Measurements from ENCODE around the gene ARID1B. TPM values are rescaled to one million over a fixed set of nuclear protein-coding genes. Genes with fewer than 3 reads are reported as not detected.

ARID1B gene
- total RNA-seq, 1 experiment from 2014 or later: 58.8 TPM

GRCh38 chr6:157213907-157214565 is 436.9 kb downstream of the ARID1B start:
- H3K27ac Mint-ChIP-seq (ENCODE audit: unreplicated experiment): no peak overlapping the region
- POLR2A ChIA-PET: no interaction called here
- no peak for DNase-seq
- H3K27me3 Mint-ChIP-seq (ENCODE audit: insufficient read depth, unreplicated experiment): no peaks in the 10 kb centered on the region
- H3K4me1 ChIP-seq: no peaks in the 10 kb centered on the region
- H3K4me1 Mint-ChIP-seq (ENCODE audit: low read depth, unreplicated experiment): no peaks in the 10 kb centered on the region
- no peak overlapping the region for H3K4me3 Mint-ChIP-seq (ENCODE audit: unreplicated experiment)
- H3K36me3 Mint-ChIP-seq (ENCODE audit: insufficient read depth, unreplicated experiment): peaks cover 8% of the 10 kb centered on the region
- H3K27me3 ChIP-seq (replicated peaks; ENCODE audit: control insufficient read depth, insufficient read depth, low read length): no peaks in the 10 kb centered on the region
- H3K4me3 ChIP-seq (ENCODE audit: low read depth, low read length): no peak overlapping the region
- TF ChIP-seq CTCF (IDR thresholded peaks at IDR 0.05; ENCODE audit: insufficient read depth in 1 of 2, low read depth in 1 of 2, low read length in 1 of 2, severe bottlenecking in 1 of 2, unreplicated experiment in 1 of 2): no peak
- no peaks in the 10 kb centered on the region for H3K9me3 ChIP-seq
- intact Hi-C loops (cut with micrococcal nuclease; ENCODE audit: unreplicated experiment): no loop called here
- H3K9me3 Mint-ChIP-seq (ENCODE audit: unreplicated experiment): no peaks in the 10 kb centered on the region
- BruUV-seq (replicated peaks): no TSS peak
- CTCF ChIA-PET: no interaction called here
- H3K36me3 ChIP-seq (ENCODE audit: control insufficient read depth, insufficient read depth, low read length): no peaks in the 10 kb centered on the region

GRCh38 chr6:157215717-157216116 is 438.5 kb downstream of the ARID1B start:
- POLR2A ChIA-PET: no interaction called here
- Histone ChIP-seq H3K36me3 (ENCODE audit: control insufficient read depth, insufficient read depth, low read length) (no peaks in the 10 kb centered on the region), H3K4me1 (peaks cover 6% of the 10 kb centered on the region), H3K27me3 (replicated peaks; ENCODE audit: control insufficient read depth, insufficient read depth, low read length) (no peaks in the 10 kb centered on the region), H3K4me3 (ENCODE audit: low read depth, low read length) (no peak overlapping the region), H3K9me3 (no peaks in the 10 kb centered on the region)
- no peaks in the 10 kb centered on the region for H3K9me3 Mint-ChIP-seq (ENCODE audit: unreplicated experiment)
- H3K4me3 Mint-ChIP-seq (ENCODE audit: unreplicated experiment): no peak overlapping the region
- no peak for DNase-seq
- H3K36me3 Mint-ChIP-seq (ENCODE audit: insufficient read depth, unreplicated experiment): peaks cover 8% of the 10 kb centered on the region
- H3K27me3 Mint-ChIP-seq (ENCODE audit: insufficient read depth, unreplicated experiment): no peaks in the 10 kb centered on the region
- H3K4me1 Mint-ChIP-seq (ENCODE audit: low read depth, unreplicated experiment): peaks cover 7% of the 10 kb centered on the region
- BruUV-seq (replicated peaks): no TSS peak
- intact Hi-C loops (cut with micrococcal nuclease; ENCODE audit: unreplicated experiment): no loop called here
- no peak for TF ChIP-seq CTCF (IDR thresholded peaks at IDR 0.05; ENCODE audit: insufficient read depth in 1 of 2, low read depth in 1 of 2, low read length in 1 of 2, severe bottlenecking in 1 of 2, unreplicated experiment in 1 of 2)
- no peak overlapping the region for H3K27ac Mint-ChIP-seq (ENCODE audit: unreplicated experiment)
- CTCF ChIA-PET: no interaction called here

- Mint-ChIP-seq H3K4me3 (ENCODE audit: unreplicated experiment) (no peak overlapping the region), H3K4me1 (ENCODE audit: low read depth, unreplicated experiment) (peaks cover 10% of the 10 kb centered on the region), H3K27ac (ENCODE audit: unreplicated experiment) (no peak overlapping the region), H3K27me3 (ENCODE audit: insufficient read depth, unreplicated experiment) (no peaks in the 10 kb centered on the region), H3K36me3 (ENCODE audit: insufficient read depth, unreplicated experiment) (peaks cover 15% of the 10 kb centered on the region), H3K9me3 (ENCODE audit: unreplicated experiment) (no peaks in the 10 kb centered on the region)
- H3K4me3 ChIP-seq (ENCODE audit: low read depth, low read length): no peak overlapping the region
- H3K36me3 ChIP-seq (ENCODE audit: control insufficient read depth, insufficient read depth, low read length): no peaks in the 10 kb centered on the region
- peaks cover 11% of the 10 kb centered on the region for H3K4me1 ChIP-seq
- TF ChIP-seq CTCF (IDR thresholded peaks at IDR 0.05; ENCODE audit: insufficient read depth in 1 of 2, low read depth in 1 of 2, low read length in 1 of 2, severe bottlenecking in 1 of 2, unreplicated experiment in 1 of 2): no peak
- no TSS peak for BruUV-seq (replicated peaks)
- intact Hi-C loops (cut with micrococcal nuclease; ENCODE audit: unreplicated experiment): no loop called here
- ChIA-PET CTCF (no interaction called here), POLR2A (no interaction called here)
- DNase-seq: no peak
- H3K9me3 ChIP-seq: no peaks in the 10 kb centered on the region
- no peaks in the 10 kb centered on the region for H3K27me3 ChIP-seq (replicated peaks; ENCODE audit: control insufficient read depth, insufficient read depth, low read length)
Observed at GRCh38 chr6:157216570-157216969, 439.4 kb downstream of the ARID1B start.

Measured in Caco-2 (cell line).